SK-N-SH (cell line): Measurements from ENCODE around the gene SPSB1.
A peak's percentile ranks its signal among the peaks of the same experiment; 100 is the strongest.

ENCODE experiments used
- CHD2 ChIP-seq: fragments of 150-350 bp; IDR thresholded peaks from 2 replicates; pipeline ENCODE4 v1.6.1; 2018; ENCODE audit warnings: low read length; ENCODE audit not compliant: partially characterized antibody
- CTCF ChIP-seq: fragments of 200-600 bp; sonication (generic); IDR thresholded peaks from 2 replicates; pipeline ENCODE4 v1.6.1; 2017; ENCODE audit warnings: antibody characterized with exemption, mild to moderate bottlenecking, moderate library complexity
- ELF1 ChIP-seq: IDR thresholded peaks from 2 replicates; pipeline ENCODE4 v1.4.0; 2012
- EZH2phosphoT487 ChIP-seq: fragments of 200-600 bp; sonication (generic); IDR thresholded peaks from 2 replicates; pipeline ENCODE4 v1.6.1; 2017; ENCODE audit warnings: low read depth, mixed run types, mild to moderate bottlenecking, antibody characterized with exemption, moderate library complexity, borderline replicate concordance
- FOXJ3 ChIP-seq: sonication (generic); formaldehyde crosslinking; IDR thresholded peaks from 2 replicates; pipeline ENCODE4 v1.5.1; 2020; ENCODE audit warnings: mild to moderate bottlenecking, missing genetic modification reagents
- FOXM1 ChIP-seq: IDR thresholded peaks from 2 replicates; pipeline ENCODE4 v1.4.0; 2012; ENCODE audit warnings: low read depth, mild to moderate bottlenecking
- GABPA ChIP-seq: IDR thresholded peaks from 2 replicates; pipeline ENCODE4 v1.4.0; 2012; ENCODE audit warnings: low read depth, mild to moderate bottlenecking
- JUND ChIP-seq: IDR thresholded peaks from 2 replicates; pipeline ENCODE4 v1.4.0; 2012
- MAX ChIP-seq: IDR thresholded peaks from 2 replicates; pipeline ENCODE4 v1.4.0; 2012; ENCODE audit warnings: low read depth
- SIN3A ChIP-seq: IDR thresholded peaks from 2 replicates; pipeline ENCODE4 v1.6.1; 2012; ENCODE audit warnings: low read depth, mild to moderate bottlenecking, low read length, moderate library complexity, borderline replicate concordance
- SMC3 ChIP-seq: IDR thresholded peaks from 2 replicates; pipeline ENCODE4 v1.6.1; 2012; ENCODE audit warnings: low read depth, low read length, improper control_type of control experiment
- TAF1 ChIP-seq: IDR thresholded peaks from 2 replicates; pipeline ENCODE4 v1.6.1; 2012; ENCODE audit warnings: low read depth, mild to moderate bottlenecking, low read length, moderate library complexity, borderline replicate concordance
- USF1 ChIP-seq: IDR thresholded peaks from 2 replicates; pipeline ENCODE4 v1.4.0; 2012; ENCODE audit warnings: low read depth, borderline replicate concordance
- YY1 ChIP-seq: IDR thresholded peaks from 2 replicates; pipeline ENCODE4 v1.4.0; 2012; ENCODE audit warnings: low read depth, mild to moderate bottlenecking

GRCh38 chr1:9275567-9276034 is 17.1 kb upstream of the SPSB1 start:
- TF ChIP-seq CTCF (no peak), SMC3 (no peak), MAX (peak; percentile 46; the same call in 1 of the 2 replicates), GABPA (no peak), JUND (peak; percentile 89), SIN3A (peak; percentile 73; the same call in 1 of the 2 replicates), ELF1 (no peak), USF1 (no peak), TAF1 (no peak), FOXM1 (no peak), YY1 (no peak), CHD2 (no peak), FOXJ3 (CRISPR knock-in tag) (no peak), EZH2phosphoT487 (no peak)
